ENCODE data around the gene ANK3. TPM values are rescaled to one million over a fixed set of nuclear protein-coding genes. Genes with fewer than 3 reads are reported as not detected.

Gene ANK3
- total and polyA plus RNA-seq, 4 experiments from 2014 or later: 7.2 to 90.1 (median 55.8) TPM

GRCh38 chr10:60291344-60291930 lies 98.2 kb downstream of the ANK3 start:
- Mint-ChIP-seq H3K36me3 (no peaks in the 10 kb centered on the region), H3K4me1 (peaks cover 0 to 18% (median 13%) of the 10 kb centered on the region in 4 donors), H3K27ac (peak overlapping the region in 1 of 7 donors; percentile 9), H3K27me3 (no peaks in the 10 kb centered on the region), H3K4me3 (no peak overlapping the region), H3K9me3 (no peaks in the 10 kb centered on the region)
- H3K27me3 ChIP-seq (ENCODE audit: insufficient read depth, low read length): no peaks in the 10 kb centered on the region
- CTCF ChIA-PET (ENCODE audit: partially characterized antibody): no interaction called here
- H3K9me3 ChIP-seq (ENCODE audit: control insufficient read depth in 1 of 2, low read length in 2 of 2): no peaks in the 10 kb centered on the region
- H3K27ac ChIP-seq (ENCODE audit: low read depth, low read length): no peak overlapping the region
- intact Hi-C loops (cut with micrococcal nuclease): no loop called here
- H3K4me1 ChIP-seq (ENCODE audit: insufficient read depth, low read length): no peaks in the 10 kb centered on the region
- POLR2A ChIA-PET (ENCODE audit: partially characterized antibody): no interaction called here
- no peak overlapping the region for H3K4me3 ChIP-seq (ENCODE audit: low read length in 2 of 2)
- no peak for DNase-seq
- no peaks in the 10 kb centered on the region for H3K36me3 ChIP-seq (ENCODE audit: insufficient read depth, low read length)

GRCh38 chr10:60290558-60290957 lies 99.1 kb downstream of the ANK3 start:
- Histone ChIP-seq H3K27me3 (ENCODE audit: insufficient read depth, low read length) (no peaks in the 10 kb centered on the region), H3K4me1 (ENCODE audit: insufficient read depth, low read length) (no peaks in the 10 kb centered on the region), H3K36me3 (ENCODE audit: insufficient read depth, low read length) (no peaks in the 10 kb centered on the region), H3K27ac (ENCODE audit: low read depth, low read length) (no peak overlapping the region), H3K9me3 (ENCODE audit: control insufficient read depth in 1 of 2, low read length in 2 of 2) (no peaks in the 10 kb centered on the region), H3K4me3 (ENCODE audit: low read length in 2 of 2) (no peak overlapping the region)
- intact Hi-C loops (cut with micrococcal nuclease): no loop called here
- no peaks in the 10 kb centered on the region for H3K36me3 Mint-ChIP-seq
- no peak overlapping the region for H3K27ac Mint-ChIP-seq
- POLR2A ChIA-PET (ENCODE audit: partially characterized antibody): no interaction called here
- CTCF ChIA-PET (ENCODE audit: partially characterized antibody): no interaction called here
- no peak for DNase-seq
- peaks cover 0 to 21% (median 14%) of the 10 kb centered on the region in 4 donors for H3K4me1 Mint-ChIP-seq
- H3K27me3 Mint-ChIP-seq: no peaks in the 10 kb centered on the region
- H3K4me3 Mint-ChIP-seq: no peak overlapping the region
- H3K9me3 Mint-ChIP-seq: no peaks in the 10 kb centered on the region

- no peaks in the 10 kb centered on the region for H3K4me1 ChIP-seq (ENCODE audit: insufficient read depth, low read length)
- H3K4me3 Mint-ChIP-seq: no peak overlapping the region
- H3K9me3 ChIP-seq (ENCODE audit: control insufficient read depth in 1 of 2, low read length in 2 of 2): no peaks in the 10 kb centered on the region
- no peak for DNase-seq
- intact Hi-C loops (cut with micrococcal nuclease): no loop called here
- H3K36me3 Mint-ChIP-seq: no peaks in the 10 kb centered on the region
- H3K27me3 ChIP-seq (ENCODE audit: insufficient read depth, low read length): no peaks in the 10 kb centered on the region
- no peaks in the 10 kb centered on the region for H3K36me3 ChIP-seq (ENCODE audit: insufficient read depth, low read length)
- no peaks in the 10 kb centered on the region for H3K9me3 Mint-ChIP-seq
- no peak overlapping the region for H3K27ac Mint-ChIP-seq
- H3K27me3 Mint-ChIP-seq: no peaks in the 10 kb centered on the region
- no peak overlapping the region for H3K27ac ChIP-seq (ENCODE audit: low read depth, low read length)
- peaks cover 0 to 24% (median 18%) of the 10 kb centered on the region in 4 donors for H3K4me1 Mint-ChIP-seq
- ChIA-PET POLR2A (ENCODE audit: partially characterized antibody) (no interaction called here), CTCF (ENCODE audit: partially characterized antibody) (no interaction called here)
- H3K4me3 ChIP-seq (ENCODE audit: low read length in 2 of 2): no peak overlapping the region
Observed at GRCh38 chr10:60289800-60290199, 99.9 kb downstream of the ANK3 start.

GRCh38 chr10:60288256-60288655 lies 101.4 kb downstream of the ANK3 start:
- Mint-ChIP-seq H3K9me3 (no peaks in the 10 kb centered on the region), H3K4me1 (peaks cover 0 to 27% (median 20%) of the 10 kb centered on the region in 4 donors), H3K27me3 (no peaks in the 10 kb centered on the region), H3K36me3 (no peaks in the 10 kb centered on the region), H3K27ac (peak overlapping the region in 2 of 7 donors; percentile 1 to 74), H3K4me3 (no peak overlapping the region)
- no peaks in the 10 kb centered on the region for H3K4me1 ChIP-seq (ENCODE audit: insufficient read depth, low read length)
- ChIA-PET POLR2A (ENCODE audit: partially characterized antibody) (no interaction called here), CTCF (ENCODE audit: partially characterized antibody) (no interaction called here)
- H3K4me3 ChIP-seq (ENCODE audit: low read length in 2 of 2): no peak overlapping the region
- DNase-seq: no peak
- H3K27me3 ChIP-seq (ENCODE audit: insufficient read depth, low read length): no peaks in the 10 kb centered on the region
- intact Hi-C loops (cut with micrococcal nuclease): no loop called here
- no peak overlapping the region for H3K27ac ChIP-seq (ENCODE audit: low read depth, low read length)
- H3K9me3 ChIP-seq (ENCODE audit: control insufficient read depth in 1 of 2, low read length in 2 of 2): no peaks in the 10 kb centered on the region
- no peaks in the 10 kb centered on the region for H3K36me3 ChIP-seq (ENCODE audit: insufficient read depth, low read length)

- no peaks in the 10 kb centered on the region for H3K4me1 ChIP-seq (ENCODE audit: insufficient read depth, low read length)
- H3K27ac ChIP-seq (ENCODE audit: low read depth, low read length): no peak overlapping the region
- H3K36me3 Mint-ChIP-seq: no peaks in the 10 kb centered on the region
- peaks cover 0 to 23% (median 20%) of the 10 kb centered on the region in 4 donors for H3K4me1 Mint-ChIP-seq
- ChIA-PET CTCF (ENCODE audit: partially characterized antibody) (no interaction called here), POLR2A (ENCODE audit: partially characterized antibody) (no interaction called here)
- no peak for DNase-seq
- H3K4me3 Mint-ChIP-seq: no peak overlapping the region
- no peaks in the 10 kb centered on the region for H3K9me3 Mint-ChIP-seq
- no peaks in the 10 kb centered on the region for H3K27me3 ChIP-seq (ENCODE audit: insufficient read depth, low read length)
- no peaks in the 10 kb centered on the region for H3K27me3 Mint-ChIP-seq
- H3K36me3 ChIP-seq (ENCODE audit: insufficient read depth, low read length): no peaks in the 10 kb centered on the region
- no peak overlapping the region for H3K27ac Mint-ChIP-seq
- intact Hi-C loops (cut with micrococcal nuclease): no loop called here
- no peak overlapping the region for H3K4me3 ChIP-seq (ENCODE audit: low read length in 2 of 2)
- no peaks in the 10 kb centered on the region for H3K9me3 ChIP-seq (ENCODE audit: control insufficient read depth in 1 of 2, low read length in 2 of 2)
Observed at GRCh38 chr10:60286559-60286958, 103.1 kb downstream of the ANK3 start.

GRCh38 chr10:60283397-60283796 lies 106.3 kb downstream of the ANK3 start:
- H3K27ac ChIP-seq (ENCODE audit: low read depth, low read length): no peak overlapping the region
- Mint-ChIP-seq H3K27ac (no peak overlapping the region), H3K36me3 (peaks cover 11% of the 10 kb centered on the region in 2 donors), H3K4me3 (no peak overlapping the region), H3K9me3 (no peaks in the 10 kb centered on the region), H3K27me3 (no peaks in the 10 kb centered on the region), H3K4me1 (peaks cover 0 to 18% (median 15%) of the 10 kb centered on the region in 4 donors)
- H3K9me3 ChIP-seq (ENCODE audit: control insufficient read depth in 1 of 2, low read length in 2 of 2): no peaks in the 10 kb centered on the region
- DNase-seq: no peak
- no peaks in the 10 kb centered on the region for H3K4me1 ChIP-seq (ENCODE audit: insufficient read depth, low read length)
- CTCF ChIA-PET (ENCODE audit: partially characterized antibody): no interaction called here
- no peak overlapping the region for H3K4me3 ChIP-seq (ENCODE audit: low read length in 2 of 2)
- peaks cover 5% of the 10 kb centered on the region for H3K36me3 ChIP-seq (ENCODE audit: insufficient read depth, low read length)
- intact Hi-C loops (cut with micrococcal nuclease): no loop called here
- POLR2A ChIA-PET (ENCODE audit: partially characterized antibody): no interaction called here
- no peaks in the 10 kb centered on the region for H3K27me3 ChIP-seq (ENCODE audit: insufficient read depth, low read length)

GRCh38 chr10:60282771-60283353 lies 106.8 kb downstream of the ANK3 start:
- Mint-ChIP-seq H3K9me3 (no peaks in the 10 kb centered on the region), H3K36me3 (peaks cover 15 to 16% of the 10 kb centered on the region in 2 donors), H3K4me3 (no peak overlapping the region), H3K27ac (peak overlapping the region in 1 of 7 donors; percentile 2), H3K27me3 (no peaks in the 10 kb centered on the region), H3K4me1 (peaks cover 0 to 14% (median 11%) of the 10 kb centered on the region in 4 donors)
- ChIA-PET POLR2A (ENCODE audit: partially characterized antibody) (no interaction called here), CTCF (ENCODE audit: partially characterized antibody) (interaction anchor here (0.6 kb wide), 1 partner anchor 110 kb away, joined by 3 read pairs; no protein-coding TSS in a partner anchor)
- Histone ChIP-seq H3K36me3 (ENCODE audit: insufficient read depth, low read length) (peaks cover 5% of the 10 kb centered on the region), H3K4me1 (ENCODE audit: insufficient read depth, low read length) (no peaks in the 10 kb centered on the region), H3K27ac (ENCODE audit: low read depth, low read length) (no peak overlapping the region), H3K4me3 (ENCODE audit: low read length in 2 of 2) (no peak overlapping the region), H3K9me3 (ENCODE audit: control insufficient read depth in 1 of 2, low read length in 2 of 2) (no peaks in the 10 kb centered on the region), H3K27me3 (ENCODE audit: insufficient read depth, low read length) (no peaks in the 10 kb centered on the region)
- intact Hi-C loops (cut with micrococcal nuclease): no loop called here
- DNase-seq: no peak
